Measurements from ENCODE around the gene TSNAX.
"Not testable (repeated sequence)": the region's sequence is repeated elsewhere in the genome, so short reads cannot be mapped to it uniquely, and the experiment has no call there.

TSNAX gene

DNA sequence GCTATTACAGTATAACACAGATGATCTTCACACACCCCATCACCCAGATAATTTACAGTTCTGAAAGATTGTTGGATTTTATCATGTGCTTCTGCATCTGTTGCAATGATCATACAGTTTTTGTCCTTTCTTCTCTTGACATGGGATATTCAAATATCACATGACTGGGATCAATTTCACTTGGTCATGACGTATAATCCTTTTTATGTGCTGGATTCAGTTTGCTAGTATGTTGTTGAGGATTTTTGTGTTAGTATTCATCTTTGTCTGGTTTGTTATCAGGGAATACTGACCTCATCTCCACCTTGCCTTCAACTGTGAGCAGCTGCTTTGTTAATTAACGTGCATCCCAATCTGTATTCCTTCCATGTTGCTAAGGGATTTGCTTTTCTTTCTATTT, 53.4 kb downstream of the TSNAX start:
- no peak for DNase-seq (ENCODE audit: low read depth in 1 of 2, low spot score in 1 of 2)
- TF ChIP-seq JUND (IDR thresholded peaks at IDR 0.05; ENCODE audit: low read depth): no peak
- in situ Hi-C loops (cut with HindIII; ENCODE audit: low pct_unique_long_range_greater_than_20kb, low sequenced_read_pairs): no loop called here

GRCh38 chr1:231583376-231583775, 54.9 kb downstream of the TSNAX start:
- no peak for DNase-seq (ENCODE audit: low read depth in 1 of 2, low spot score in 1 of 2)
- in situ Hi-C loops (cut with HindIII; ENCODE audit: low pct_unique_long_range_greater_than_20kb, low sequenced_read_pairs): no loop called here
- TF ChIP-seq JUND (IDR thresholded peaks at IDR 0.05; ENCODE audit: low read depth): no peak

- in situ Hi-C loops (cut with HindIII; ENCODE audit: low pct_unique_long_range_greater_than_20kb, low sequenced_read_pairs): no loop called here
These were observed 55.6 kb downstream of the TSNAX start for GRCh38 chr1:231584117-231584516.

DNA sequence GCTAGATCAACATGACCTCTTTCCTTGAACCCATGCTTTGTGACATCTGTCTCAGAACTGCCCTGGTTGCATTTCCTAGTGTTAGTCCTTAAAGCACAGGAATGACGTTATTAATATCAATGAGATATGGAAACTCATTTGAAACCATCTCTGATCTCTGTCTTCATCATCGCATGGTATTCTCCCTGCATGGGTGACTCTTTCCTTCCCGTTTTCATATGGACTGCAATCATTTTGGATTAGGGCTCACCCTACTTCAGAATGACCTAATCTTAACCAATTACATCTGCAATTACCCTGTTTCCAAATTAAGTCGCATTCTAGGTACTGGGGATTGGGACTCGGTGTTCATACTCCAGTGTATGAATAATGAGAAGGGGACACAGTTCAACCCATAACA, 56.5 kb downstream of the TSNAX start:
- no peak for TF ChIP-seq JUND (IDR thresholded peaks at IDR 0.05; ENCODE audit: low read depth)
- DNase-seq (ENCODE audit: low read depth in 1 of 2, low spot score in 1 of 2): no peak
- in situ Hi-C loops (cut with HindIII; ENCODE audit: low pct_unique_long_range_greater_than_20kb, low sequenced_read_pairs): no loop called here

More at GRCh38 chr1:231584117-231584516, 55.6 kb downstream of the TSNAX start:
- no peak for TF ChIP-seq JUND (IDR thresholded peaks at IDR 0.05; ENCODE audit: low read depth)
- DNase-seq (ENCODE audit: low read depth in 1 of 2, low spot score in 1 of 2): peak; percentile 48 to 66

DNA sequence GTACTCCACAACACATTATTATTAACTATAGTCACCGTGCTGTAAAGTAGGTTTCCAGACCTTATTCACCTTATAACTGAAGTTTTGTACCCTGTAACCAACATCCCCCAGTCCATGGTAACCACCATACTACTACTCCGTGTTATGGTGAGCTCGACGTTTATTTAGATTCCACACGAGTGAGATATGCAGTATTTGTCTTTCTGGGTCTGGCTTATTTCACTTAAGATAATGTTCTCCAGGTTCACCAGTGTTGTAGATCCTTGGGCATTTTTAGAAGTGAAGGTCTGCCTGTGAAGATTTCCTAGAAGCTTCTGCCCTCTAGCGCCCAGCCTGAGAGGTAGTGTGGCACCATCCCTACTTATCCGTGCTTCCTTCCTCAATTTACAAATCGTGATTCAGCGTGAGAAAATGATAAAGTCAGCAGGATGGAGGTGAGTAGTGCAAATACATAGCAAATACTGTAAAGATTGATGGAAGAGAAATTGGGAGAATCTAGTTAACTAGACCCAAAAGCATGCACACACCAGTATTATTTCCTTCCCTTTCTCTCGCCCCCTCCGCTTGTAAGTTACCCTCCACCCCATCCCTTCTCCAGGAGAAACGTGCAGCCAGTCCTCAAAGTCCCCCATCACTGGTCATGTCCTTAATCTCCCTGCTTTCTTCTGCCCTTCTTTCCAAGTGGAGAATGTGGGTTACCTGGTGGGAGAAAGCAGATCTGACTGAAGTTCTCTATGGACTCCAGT, 62.2 kb downstream of the TSNAX start:
- DNase-seq (ENCODE audit: low read depth in 1 of 2, low spot score in 1 of 2): peak; percentile 37 to 76
- no peak for TF ChIP-seq JUND (IDR thresholded peaks at IDR 0.05; ENCODE audit: low read depth)
- in situ Hi-C loops (cut with HindIII; ENCODE audit: low pct_unique_long_range_greater_than_20kb, low sequenced_read_pairs): no loop called here

GRCh38 chr1:231591466-231591865, 63.0 kb downstream of the TSNAX start:
- in situ Hi-C loops (cut with HindIII; ENCODE audit: low pct_unique_long_range_greater_than_20kb, low sequenced_read_pairs): no loop called here
- TF ChIP-seq JUND (IDR thresholded peaks at IDR 0.05; ENCODE audit: low read depth): no peak
- DNase-seq (ENCODE audit: low read depth in 1 of 2, low spot score in 1 of 2): no peak

DNA sequence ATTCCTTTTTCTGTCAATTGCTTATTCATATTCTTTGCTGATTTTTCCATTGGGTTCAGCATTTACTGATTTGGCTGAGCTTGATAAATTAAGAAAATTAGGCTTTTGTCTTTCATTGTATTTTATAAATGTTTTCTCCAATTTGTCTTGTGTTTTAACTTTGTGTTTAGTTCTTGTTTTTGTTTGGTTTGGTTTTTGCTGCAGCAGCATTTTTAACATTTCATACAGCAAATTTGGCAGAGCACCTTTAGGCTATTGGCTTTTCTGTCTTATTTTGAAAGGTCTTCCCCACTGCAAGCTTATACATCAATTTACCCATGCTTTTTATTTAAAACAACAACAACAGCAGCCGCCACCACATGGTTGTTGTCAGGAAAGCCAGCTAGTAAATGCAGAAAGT, 64.3 kb downstream of the TSNAX start:
- TF ChIP-seq JUND (IDR thresholded peaks at IDR 0.05; ENCODE audit: low read depth): no peak
- DNase-seq (ENCODE audit: low read depth in 1 of 2, low spot score in 1 of 2): no peak
- in situ Hi-C loops (cut with HindIII; ENCODE audit: low pct_unique_long_range_greater_than_20kb, low sequenced_read_pairs): no loop called here

DNA sequence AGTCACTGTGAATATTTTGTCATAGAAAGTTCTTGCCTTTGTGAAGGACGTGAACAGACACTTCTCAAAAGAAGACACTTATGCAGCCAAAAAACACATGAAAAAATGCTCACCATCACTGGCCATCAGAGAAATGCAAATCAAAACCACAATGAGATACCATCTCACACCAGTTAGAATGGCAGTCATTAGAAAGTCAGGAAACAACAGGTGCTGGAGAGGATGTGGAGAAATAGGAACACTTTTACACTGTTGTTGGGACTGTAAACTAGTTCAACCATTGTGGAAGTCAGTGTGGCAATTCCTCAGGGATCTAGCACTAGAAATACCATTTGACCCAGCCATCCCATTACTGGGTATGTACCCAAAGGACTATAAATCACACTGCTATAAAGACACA, 64.8 kb downstream of the TSNAX start:
- DNase-seq (ENCODE audit: low read depth in 1 of 2, low spot score in 1 of 2); in situ Hi-C loops (cut with HindIII; ENCODE audit: low pct_unique_long_range_greater_than_20kb, low sequenced_read_pairs): not testable (repeated sequence)

DNA sequence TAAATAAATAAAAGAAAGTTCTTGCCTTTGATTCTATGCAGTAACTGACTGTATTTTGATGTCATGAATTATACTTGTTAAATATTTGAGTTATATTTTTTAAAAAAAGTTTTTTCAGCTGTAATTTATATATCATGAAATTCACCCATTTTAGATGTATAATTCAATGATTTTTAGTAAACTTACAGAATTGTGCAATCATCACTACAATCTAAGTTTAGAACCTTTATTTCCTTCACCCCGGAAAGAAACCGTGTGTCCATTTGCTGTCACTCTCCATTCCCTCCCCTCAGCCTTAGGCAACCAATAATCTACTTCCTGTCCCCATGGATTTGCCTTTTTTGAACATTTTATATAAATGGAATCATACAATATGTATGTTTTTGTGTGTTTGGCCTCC, 65.7 kb downstream of the TSNAX start:
- no peak for DNase-seq (ENCODE audit: low read depth in 1 of 2, low spot score in 1 of 2)
- in situ Hi-C loops (cut with HindIII; ENCODE audit: low pct_unique_long_range_greater_than_20kb, low sequenced_read_pairs): no loop called here
- no peak for TF ChIP-seq JUND (IDR thresholded peaks at IDR 0.05; ENCODE audit: low read depth)

- no peak for TF ChIP-seq JUND (IDR thresholded peaks at IDR 0.05; ENCODE audit: low read depth)
- in situ Hi-C loops (cut with HindIII; ENCODE audit: low pct_unique_long_range_greater_than_20kb, low sequenced_read_pairs): no loop called here
These were observed 66.3 kb downstream of the TSNAX start for GRCh38 chr1:231594749-231595148.

DNA sequence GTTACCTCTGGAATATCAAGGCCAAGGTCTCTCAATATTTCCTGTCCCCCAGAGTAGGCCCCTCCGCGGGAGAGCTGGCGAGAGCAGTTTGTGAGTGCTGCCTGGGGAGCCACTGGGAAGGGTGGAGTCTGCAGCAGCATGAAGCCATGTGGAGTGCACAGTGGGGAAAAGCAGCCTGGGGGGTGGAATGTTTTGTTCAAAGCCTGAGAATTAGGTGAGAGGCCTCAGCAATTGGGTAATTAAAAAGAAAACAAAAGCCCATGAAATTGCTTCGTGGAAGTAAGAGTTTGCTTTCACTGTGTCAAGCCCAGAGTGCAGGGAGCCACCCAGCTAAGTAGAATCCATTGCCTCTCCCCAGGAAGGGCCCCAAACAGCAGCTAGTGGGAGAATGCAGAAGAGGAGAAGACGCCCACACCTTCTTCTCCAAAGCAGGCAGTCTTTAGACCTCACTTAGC, 67.9 kb downstream of the TSNAX start:
- no peak for TF ChIP-seq JUND (IDR thresholded peaks at IDR 0.05; ENCODE audit: low read depth)
- in situ Hi-C loops (cut with HindIII; ENCODE audit: low pct_unique_long_range_greater_than_20kb, low sequenced_read_pairs): no loop called here
- DNase-seq (ENCODE audit: low read depth in 1 of 2, low spot score in 1 of 2): no peak

More at GRCh38 chr1:231594749-231595148, 66.3 kb downstream of the TSNAX start:
- DNase-seq (ENCODE audit: low read depth in 1 of 2, low spot score in 1 of 2): no peak

DNA sequence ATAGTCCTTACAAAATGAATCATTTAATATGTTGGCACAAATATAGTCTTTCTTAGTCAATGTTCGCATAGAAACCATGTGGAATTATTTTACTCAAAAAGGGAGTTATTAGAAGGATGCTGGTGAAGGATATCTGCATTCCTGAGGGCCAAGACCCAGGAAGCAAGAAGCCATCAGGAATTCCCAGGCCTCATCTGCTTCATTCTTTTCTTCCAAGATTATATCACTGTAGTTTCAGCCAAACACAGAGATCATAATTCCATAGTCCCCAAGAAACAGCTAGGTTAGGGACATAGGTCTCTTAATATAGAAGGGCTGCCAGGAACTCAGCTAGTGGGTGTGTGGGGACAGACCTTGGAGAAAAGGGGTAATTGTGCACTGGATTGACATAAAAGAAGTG, 69.5 kb downstream of the TSNAX start:
- no peak for DNase-seq (ENCODE audit: low read depth in 1 of 2, low spot score in 1 of 2)
- in situ Hi-C loops (cut with HindIII; ENCODE audit: low pct_unique_long_range_greater_than_20kb, low sequenced_read_pairs): no loop called here
- TF ChIP-seq JUND (IDR thresholded peaks at IDR 0.05; ENCODE audit: low read depth): no peak

DNA sequence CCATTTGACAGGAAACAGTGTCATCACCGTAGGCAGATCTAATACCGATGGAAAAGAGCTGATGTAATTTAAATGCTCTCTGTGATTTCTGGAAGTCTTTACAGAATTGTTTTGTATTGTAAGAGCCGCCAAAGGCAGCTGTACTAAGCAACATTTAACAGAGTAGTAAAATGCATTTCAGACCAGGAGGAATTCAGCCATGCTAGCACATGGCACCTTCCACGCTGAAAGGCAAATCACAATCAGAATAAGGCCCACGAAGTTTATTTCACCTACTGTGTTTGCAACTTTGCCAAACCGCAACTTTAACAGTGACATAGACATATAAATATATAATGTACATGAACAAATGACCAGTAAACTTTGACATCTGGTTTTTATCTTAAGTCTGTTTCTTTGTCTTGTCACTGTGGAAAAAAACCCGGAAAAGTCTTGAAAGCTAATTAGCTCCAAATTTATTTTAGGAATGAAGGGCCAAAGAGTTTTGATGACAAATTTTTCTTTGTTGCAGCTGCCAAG, 72.0 kb downstream of the TSNAX start:
- no peak for TF ChIP-seq JUND (IDR thresholded peaks at IDR 0.05; ENCODE audit: low read depth)
- in situ Hi-C loops (cut with HindIII; ENCODE audit: low pct_unique_long_range_greater_than_20kb, low sequenced_read_pairs): no loop called here
- no peak for DNase-seq (ENCODE audit: low read depth in 1 of 2, low spot score in 1 of 2)

Measured in T47D (cell line).